Stomach (tissue), 19 donors: ENCODE results near the gene CRHR1. TPM values are rescaled to one million over a fixed set of nuclear protein-coding genes. Genes with fewer than 3 reads are reported as not detected.
A peak's percentile ranks its signal among the peaks of the same experiment; 100 is the strongest.

Source experiments
- DNase-seq, 2 donors: peaks; one replicate each; pipeline versions ENCODE4 v3.0.0 to v3.0.0-alpha.2; 2013 to 2019
- H3K27ac ChIP-seq, 5 donors: fragments of 200-600 bp in 4 of 5; sonication (generic) in 4 of 5; one replicate each; pipeline ENCODE4 v1.5.1; 2013 to 2019; ENCODE audit warnings: mild to moderate bottlenecking in 1 of 5, moderate library complexity in 1 of 5
- H3K27me3 ChIP-seq, 3 donors: fragments of 200-600 bp; sonication (generic); one replicate each; pipeline ENCODE4 v1.5.1; 2017 to 2019; ENCODE audit warnings: mixed run types in 1 of 3
- H3K36me3 ChIP-seq, 4 donors: fragments of 200-600 bp; sonication (generic); 1 replicate in 3 of 4; 2 replicates in 1 of 4; pipeline ENCODE4 v1.5.1; 2016 to 2019
- H3K4me1 ChIP-seq, 4 donors: fragments of 200-600 bp; sonication (generic); one replicate each; pipeline ENCODE4 v1.5.1; 2016 to 2019
- H3K4me3 ChIP-seq, 4 donors: fragments of 200-600 bp; sonication (generic) in 3 of 4; one replicate each; pipeline ENCODE4 v1.5.1; 2016 to 2019; ENCODE audit warnings: mild to moderate bottlenecking in 1 of 4
- H3K9me3 ChIP-seq, 4 donors: fragments of 200-600 bp; sonication (generic); one replicate each; pipeline ENCODE4 v1.5.1; 2016 to 2019
- EP300 ChIP-seq: sonication (generic); formaldehyde crosslinking; IDR thresholded peaks from one replicate; pipeline ENCODE4 v1.6.1; 2017; ENCODE audit warnings: antibody characterized with exemption
- POLR2A ChIP-seq, 4 donors: fragments of 450-650 bp; IDR thresholded peaks; one replicate each; pipeline ENCODE4 v1.6.1; 2016; ENCODE audit warnings: antibody characterized with exemption in 4 of 4, control low read depth in 2 of 4, mild to moderate bottlenecking in 1 of 4, moderate library complexity in 1 of 4
- POLR2AphosphoS5 ChIP-seq, 3 donors: sonication (generic); formaldehyde crosslinking; IDR thresholded peaks; one replicate each; pipeline ENCODE4 v1.6.1; 2016; ENCODE audit warnings: antibody characterized with exemption in 3 of 3
- WGBS, 5 donors: extraction: QIAGEN DNeasy Blood & Tissue Kit in 3 of 5; methylation state at CpG; one replicate each; pipeline versions ENCODE4 v1.1.5 to v1.1.7; 2013 to 2018; 5-methylcytosine and 5-hydroxymethylcytosine counted together
- intact Hi-C: fragments of 100-400 bp; cut with DNase I; formaldehyde crosslinking; loops from one replicate; pipeline ENCODE4 v1.15.1; 2023; ENCODE audit warnings: low total_unique reads
- long read RNA-seq, 10 donors: transcript quantifications; one replicate each; lab custom pipeline, GENCODE V29; 2026
- polyA plus RNA-seq, 3 donors: library from polyadenylated mRNA; stranded (reverse); fragments of 200-250 nt; gene quantifications; one replicate each; pipeline ENCODE4 v1.2.3, GENCODE V29; 2013
- total RNA-seq, 5 donors: library from RNA; depleted of rRNA; stranded (reverse); fragments of >200 nt; gene quantifications; one replicate each; pipeline versions ENCODE4 v1.1.0 to v1.2.3, GENCODE V29; 2014 to 2016
- TF ChIP-seq, protein P1 (sequence below), 7 experiments: fragments of 450-650 bp in 4 of 7; fragments of 200-600 bp in 3 of 7; sonication (generic) in 3 of 7; IDR thresholded peaks; one replicate each; pipeline ENCODE4 v1.5.1; 2016 to 2019; ENCODE audit warnings: antibody characterized with exemption in 7 of 7, control low read depth in 2 of 7, mild to moderate bottlenecking in 1 of 7
- donor health status: healthy with polysubstance abuse.
- donor health status: Bipolar disorder and iron deficiency.
- donor health status: healthy.

The CRHR1 gene
- total RNA-seq (not detected), polyA plus RNA-seq (not detected)
- long read RNA-seq, donor 1 = 0 reads
- long read RNA-seq, donor 2 = 0 reads
- long read RNA-seq, donor 3 = 0 reads
- long read RNA-seq, donor 4 = 0 reads
- long read RNA-seq, donor 5 = 0 reads
- long read RNA-seq, donor 6 = 0 reads
- long read RNA-seq, donor 7 = 0 reads
- long read RNA-seq, donor 8 = 0 reads
- long read RNA-seq, donor 9 = 0 reads
- long read RNA-seq, donor 10 = 0 reads

DNA sequence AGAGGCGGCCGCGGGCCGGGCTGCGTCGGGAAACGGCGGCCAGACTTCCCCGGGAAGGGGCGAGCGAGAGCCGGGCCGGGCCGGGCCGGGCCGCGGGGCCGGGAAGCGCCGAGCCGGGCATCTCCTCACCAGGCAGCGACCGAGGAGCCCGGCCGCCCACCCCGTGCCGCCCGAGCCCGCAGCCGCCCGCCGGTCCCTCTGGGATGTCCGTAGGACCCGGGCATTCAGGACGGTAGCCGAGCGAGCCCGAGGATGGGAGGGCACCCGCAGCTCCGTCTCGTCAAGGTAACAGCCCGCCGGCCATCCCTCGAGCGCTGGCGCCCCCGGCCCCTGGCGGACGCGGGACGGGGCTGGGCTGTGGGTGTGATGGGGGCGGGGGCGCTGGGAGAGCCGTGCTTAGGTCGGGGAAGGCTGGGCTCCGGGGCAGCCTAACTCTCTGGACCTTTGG lies at the start of gene CRHR1:
Gene CRHR1 (plus strand): TSS at position 28 of the 448 bp plus-strand sequence. CDS start 225 bp downstream, at position 253.
- Histone ChIP-seq H3K4me1 (peaks cover 22 to 26% (median 26%) of the 10 kb centered on the region in 4 donors), H3K36me3 (no peaks in the 10 kb centered on the region), H3K27ac (no peak within 1 kb of the TSS), H3K27me3 (peaks cover 13 to 98% (median 67%) of the 10 kb centered on the region in 3 donors), H3K4me3 (peak within 1 kb of the TSS; percentile 45 to 64 (median 52)), H3K9me3 (no peaks in the 10 kb centered on the region)
- intact Hi-C loops = no loop called here
- TF ChIP-seq POLR2AphosphoS5 (IDR thresholded peaks at IDR 0.05) = no peak
- TF ChIP-seq POLR2A (IDR thresholded peaks at IDR 0.05) = no peak
- no peak for TF ChIP-seq EP300
- TF ChIP-seq, protein P1, sequence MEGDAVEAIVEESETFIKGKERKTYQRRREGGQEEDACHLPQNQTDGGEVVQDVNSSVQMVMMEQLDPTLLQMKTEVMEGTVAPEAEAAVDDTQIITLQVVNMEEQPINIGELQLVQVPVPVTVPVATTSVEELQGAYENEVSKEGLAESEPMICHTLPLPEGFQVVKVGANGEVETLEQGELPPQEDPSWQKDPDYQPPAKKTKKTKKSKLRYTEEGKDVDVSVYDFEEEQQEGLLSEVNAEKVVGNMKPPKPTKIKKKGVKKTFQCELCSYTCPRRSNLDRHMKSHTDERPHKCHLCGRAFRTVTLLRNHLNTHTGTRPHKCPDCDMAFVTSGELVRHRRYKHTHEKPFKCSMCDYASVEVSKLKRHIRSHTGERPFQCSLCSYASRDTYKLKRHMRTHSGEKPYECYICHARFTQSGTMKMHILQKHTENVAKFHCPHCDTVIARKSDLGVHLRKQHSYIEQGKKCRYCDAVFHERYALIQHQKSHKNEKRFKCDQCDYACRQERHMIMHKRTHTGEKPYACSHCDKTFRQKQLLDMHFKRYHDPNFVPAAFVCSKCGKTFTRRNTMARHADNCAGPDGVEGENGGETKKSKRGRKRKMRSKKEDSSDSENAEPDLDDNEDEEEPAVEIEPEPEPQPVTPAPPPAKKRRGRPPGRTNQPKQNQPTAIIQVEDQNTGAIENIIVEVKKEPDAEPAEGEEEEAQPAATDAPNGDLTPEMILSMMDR (IDR thresholded peaks at IDR 0.05) = no peak
- 1 to 2% (median 1%) methylated on average over 30 to 56 of the region's 56 CpGs for WGBS, 5 donors
- peak in 1 of 2 donors; percentile 23 for DNase-seq

DNA sequence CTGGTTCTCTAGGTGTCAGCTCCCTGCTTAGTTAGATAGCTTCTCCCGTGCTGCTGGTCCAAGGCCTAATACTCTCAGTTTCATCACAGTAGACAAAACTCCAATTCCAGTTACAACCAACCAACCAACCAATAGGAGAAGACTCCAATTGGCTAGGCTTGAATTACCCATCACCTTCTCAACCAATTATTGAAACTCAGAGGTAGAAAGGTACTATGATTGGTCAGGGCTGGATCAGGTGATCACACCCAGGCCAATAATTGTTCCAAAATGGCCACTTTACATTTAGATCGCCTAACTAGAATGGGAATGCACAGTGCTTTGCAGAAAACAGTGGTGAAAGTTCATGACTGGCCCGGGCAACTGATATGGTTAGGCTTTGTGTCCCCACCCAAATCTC lies 49.5 kb upstream of the CRHR1 start:
- H3K9me3 ChIP-seq = peaks cover 8 to 35% (median 26%) of the 10 kb centered on the region in 4 donors
- 74 to 84% (median 79%) methylated on average over 3 of the region's 3 CpGs for WGBS, 5 donors
- intact Hi-C loops = no loop called here

DNA sequence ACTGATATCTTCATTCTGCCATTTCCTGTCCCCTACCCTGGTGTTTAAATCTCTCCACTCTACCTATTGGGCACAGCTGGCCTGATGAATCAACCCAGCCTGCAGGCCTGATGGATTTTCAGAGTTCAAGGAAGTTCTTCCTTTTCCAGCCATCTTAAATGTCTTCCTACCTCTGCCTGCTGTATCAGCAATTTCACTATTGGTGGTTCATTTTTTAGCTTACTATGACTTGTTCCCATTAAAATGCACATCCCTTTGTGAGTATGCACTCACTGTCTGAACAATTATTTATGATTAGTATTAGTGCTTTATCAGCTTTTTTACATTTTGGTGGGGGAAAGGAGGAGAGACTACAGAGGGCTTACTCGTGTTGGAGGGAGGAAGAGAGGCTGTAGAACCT lies 48.6 kb upstream of the CRHR1 start:
- Histone ChIP-seq H3K27ac (no peak overlapping the region), H3K4me3 (no peak overlapping the region), H3K36me3 (no peaks in the 10 kb centered on the region), H3K27me3 (peaks cover 0 to 25% (median 0%) of the 10 kb centered on the region in 3 donors), H3K9me3 (peaks cover 8 to 27% (median 22%) of the 10 kb centered on the region in 4 donors), H3K4me1 (no peaks in the 10 kb centered on the region)
- no peak for DNase-seq
- intact Hi-C loops = no loop called here
- WGBS, 5 donors = 0 to 43% (median 0%) methylated on average over 1 of the region's 1 CpG
- TF ChIP-seq POLR2AphosphoS5 (IDR thresholded peaks at IDR 0.05) = no peak
- no peak for TF ChIP-seq POLR2A (IDR thresholded peaks at IDR 0.05)
- TF ChIP-seq, protein P1 (IDR thresholded peaks at IDR 0.05) = no peak
- no peak for TF ChIP-seq EP300

More for the DNA sequence above, 49.5 kb upstream of the CRHR1 start:
- no peak for DNase-seq
- no peaks in the 10 kb centered on the region for H3K4me1 ChIP-seq
- no peak for TF ChIP-seq EP300
- TF ChIP-seq, protein P1 (IDR thresholded peaks at IDR 0.05) = no peak
- no peak for TF ChIP-seq POLR2AphosphoS5 (IDR thresholded peaks at IDR 0.05)
- no peak for TF ChIP-seq POLR2A (IDR thresholded peaks at IDR 0.05)
- H3K27ac ChIP-seq = no peak overlapping the region
- H3K36me3 ChIP-seq = no peaks in the 10 kb centered on the region
- H3K27me3 ChIP-seq = peaks cover 0 to 26% (median 0%) of the 10 kb centered on the region in 3 donors
- no peak overlapping the region for H3K4me3 ChIP-seq

DNA sequence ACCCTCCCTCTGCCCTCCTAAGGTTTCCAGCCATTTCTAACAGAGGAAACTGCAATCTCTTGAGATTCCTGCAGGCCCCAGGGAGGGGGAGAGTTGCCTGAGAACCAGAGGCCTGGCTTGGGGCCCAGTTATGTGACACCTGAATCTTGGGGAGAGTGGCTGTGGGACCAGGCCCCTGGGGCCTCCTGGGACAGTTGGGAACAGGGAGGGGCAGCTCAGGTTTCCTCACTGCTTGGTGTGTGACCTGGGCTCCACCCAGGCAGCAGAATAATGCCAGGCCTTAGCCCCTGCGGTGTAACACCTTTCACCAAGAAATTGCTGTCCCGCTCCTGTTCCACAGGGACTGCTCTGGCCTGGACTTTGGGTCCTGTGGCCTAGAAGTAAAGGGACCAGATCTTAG lies 44.3 kb upstream of the CRHR1 start:
- no peaks in the 10 kb centered on the region for H3K36me3 ChIP-seq
- H3K4me1 ChIP-seq = no peaks in the 10 kb centered on the region
- 59 to 95% (median 69%) methylated on average over 2 of the region's 2 CpGs for WGBS, 5 donors
- TF ChIP-seq POLR2A (IDR thresholded peaks at IDR 0.05) = no peak
- no peak for TF ChIP-seq EP300
- TF ChIP-seq POLR2AphosphoS5 (IDR thresholded peaks at IDR 0.05) = no peak
- TF ChIP-seq, protein P1 (IDR thresholded peaks at IDR 0.05) = no peak
- H3K9me3 ChIP-seq = no peaks in the 10 kb centered on the region
- no peak overlapping the region for H3K4me3 ChIP-seq
- intact Hi-C loops = no loop called here
- peak in 1 of 2 donors; percentile 39 for DNase-seq
- no peak overlapping the region for H3K27ac ChIP-seq
- H3K27me3 ChIP-seq = peaks cover 7 to 47% (median 13%) of the 10 kb centered on the region in 3 donors
